Kidney capillary endothelial cell (primary cell): ENCODE data around the gene CIB1.
"Not testable (repeated sequence)": the region's sequence is repeated elsewhere in the genome, so short reads cannot be mapped to it uniquely, and the experiment has no call there.

ENCODE experiments used
- DNase-seq: peaks from one replicate; pipeline ENCODE4 v3.0.0-alpha.2; 2018; ENCODE audit warnings: low spot score

Gene CIB1

GRCh38 chr15:90192961-90193786 lies 40.6 kb downstream of the CIB1 start:
- no peak for DNase-seq

GRCh38 chr15:90191794-90192509 lies 41.8 kb downstream of the CIB1 start:
- DNase-seq = no peak

- no peak for DNase-seq
Observed at GRCh38 chr15:90191344-90191687, 42.4 kb downstream of the CIB1 start.

GRCh38 chr15:90190606-90191343 lies 43.0 kb downstream of the CIB1 start:
- DNase-seq = no peak

- no peak for DNase-seq
Observed at GRCh38 chr15:90189781-90190467, 43.8 kb downstream of the CIB1 start.

GRCh38 chr15:90188914-90189748 lies 44.6 kb downstream of the CIB1 start:
- no peak for DNase-seq

GRCh38 chr15:90188065-90188464 lies 45.7 kb downstream of the CIB1 start:
- not testable (repeated sequence) for DNase-seq

GRCh38 chr15:90187257-90187868 lies 46.4 kb downstream of the CIB1 start:
- DNase-seq = no peak

- no peak for DNase-seq
Observed at GRCh38 chr15:90184786-90185704, 48.7 kb downstream of the CIB1 start.

- no peak for DNase-seq
Observed at GRCh38 chr15:90184119-90184785, 49.5 kb downstream of the CIB1 start.

GRCh38 chr15:90181776-90182175 lies 52.0 kb downstream of the CIB1 start:
- DNase-seq = no peak
